GM18870 (cell line): Measurements from ENCODE around the gene GABRR2.
A peak's percentile ranks its signal among the peaks of the same experiment; 100 is the strongest.

Experiments used
- ATAC-seq: cut with Tn5 transposase; IDR thresholded peaks from one replicate; pipeline ENCODE4 v1.9.1; 2021; ENCODE audit warnings: moderate library complexity; ENCODE audit not compliant: unreplicated experiment

Gene GABRR2

GRCh38 chr6:89315249-89315885, at the start of gene GABRR2:
GABRR2 (minus strand) TSS chr6:89315299; CDS start chr6:89315165, 134 bp downstream.
- ATAC-seq = no peak

- ATAC-seq = no peak
Measured at GRCh38 chr6:89364586-89364985, 49.5 kb upstream of the GABRR2 start.

GRCh38 chr6:89361171-89361570, 46.1 kb upstream of the GABRR2 start:
- ATAC-seq = no peak

DNA sequence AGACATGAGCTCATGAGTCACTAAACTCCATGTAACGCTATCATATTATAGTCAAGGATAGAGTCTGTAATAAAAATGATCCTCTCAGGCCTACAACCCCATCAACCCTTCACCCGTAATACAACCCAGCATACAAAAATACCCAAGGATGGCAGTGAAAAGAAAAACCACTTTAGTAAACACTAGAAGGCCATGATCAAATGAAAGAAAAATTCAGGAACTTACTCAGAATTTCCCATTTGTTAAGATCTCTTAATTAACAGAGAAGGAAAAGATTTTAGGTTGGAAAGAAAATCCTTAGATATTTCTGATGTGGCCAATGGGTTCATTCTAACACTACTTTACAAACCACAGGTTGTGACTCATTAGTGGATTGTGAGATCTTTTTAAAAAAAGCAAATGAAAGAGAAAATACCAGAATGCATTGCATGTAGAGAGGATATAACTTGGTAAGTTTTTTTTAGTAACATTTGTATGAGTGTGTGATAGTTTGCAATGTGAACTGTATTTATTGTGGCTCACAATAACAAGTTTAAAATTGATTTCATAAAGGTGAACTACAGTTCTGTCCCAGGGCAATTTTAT, 45.4 kb upstream of the GABRR2 start:
- peak; percentile 58 for ATAC-seq

DNA sequence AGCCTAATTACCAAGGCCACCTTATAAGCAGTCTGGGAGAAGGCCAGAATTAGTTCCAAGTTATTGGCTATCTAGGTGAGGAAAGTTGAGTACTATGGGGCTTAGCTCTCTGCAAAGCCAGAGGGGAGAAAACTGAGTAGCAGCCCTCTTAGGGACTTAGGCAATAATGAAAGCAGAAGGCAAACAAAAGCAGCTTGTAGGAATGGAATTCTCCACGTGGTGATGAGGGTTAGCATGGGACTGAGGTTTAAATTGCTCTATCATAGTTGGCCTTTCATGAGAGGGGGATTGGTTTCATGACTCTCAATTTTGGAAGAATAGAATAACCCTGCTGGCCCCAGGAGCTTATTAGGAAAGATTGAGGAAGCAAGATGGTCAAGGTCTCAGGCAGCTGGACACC, 44.5 kb upstream of the GABRR2 start:
- no peak for ATAC-seq

DNA sequence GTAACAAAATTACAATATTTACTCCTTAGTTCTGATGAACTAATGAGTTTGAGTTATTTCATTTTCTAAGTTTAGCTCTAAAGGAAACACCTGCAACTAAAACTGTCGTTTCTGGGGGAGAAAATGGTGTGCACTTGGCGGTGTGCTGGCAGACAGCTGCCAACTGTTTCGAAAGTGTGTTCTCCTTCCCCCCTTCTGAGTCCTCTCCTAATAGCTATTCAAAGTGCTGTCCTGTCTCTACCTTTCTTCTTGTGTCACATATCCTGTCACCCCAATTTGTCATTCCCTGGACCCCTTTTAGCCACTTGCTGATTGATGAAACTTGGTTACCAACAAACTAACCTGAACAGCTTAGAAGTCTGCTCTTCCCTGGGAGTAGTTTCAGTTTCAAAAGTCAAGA, 42.3 kb upstream of the GABRR2 start:
- peak; percentile 63 for ATAC-seq

DNA sequence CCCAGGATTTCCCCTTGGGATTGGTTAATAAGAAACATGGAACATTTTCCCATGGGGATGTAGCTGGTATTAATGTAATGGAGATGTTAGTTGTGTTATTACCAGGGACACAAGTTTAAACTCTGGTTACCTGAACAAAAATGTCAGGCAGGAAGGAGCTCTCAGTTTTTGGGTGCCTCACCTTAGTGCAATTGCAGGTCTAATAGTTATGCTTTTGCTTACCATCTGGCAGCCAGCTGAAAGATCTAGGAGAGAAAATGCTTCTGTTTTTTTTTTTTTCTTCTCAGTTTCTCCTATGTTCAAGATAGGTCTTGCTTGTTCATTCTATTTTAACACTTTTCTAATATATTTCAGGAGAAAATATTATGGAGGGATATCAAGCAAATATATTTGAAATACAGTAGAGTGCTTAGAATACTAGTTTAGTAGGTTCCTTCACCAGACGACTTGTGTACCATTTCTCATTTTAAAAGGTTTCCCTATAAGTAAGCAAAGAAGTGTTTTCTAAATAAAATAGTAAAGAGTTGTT, 41.6 kb upstream of the GABRR2 start:
- no peak for ATAC-seq

GRCh38 chr6:89355511-89356194, 40.6 kb upstream of the GABRR2 start:
- ATAC-seq = no peak

DNA sequence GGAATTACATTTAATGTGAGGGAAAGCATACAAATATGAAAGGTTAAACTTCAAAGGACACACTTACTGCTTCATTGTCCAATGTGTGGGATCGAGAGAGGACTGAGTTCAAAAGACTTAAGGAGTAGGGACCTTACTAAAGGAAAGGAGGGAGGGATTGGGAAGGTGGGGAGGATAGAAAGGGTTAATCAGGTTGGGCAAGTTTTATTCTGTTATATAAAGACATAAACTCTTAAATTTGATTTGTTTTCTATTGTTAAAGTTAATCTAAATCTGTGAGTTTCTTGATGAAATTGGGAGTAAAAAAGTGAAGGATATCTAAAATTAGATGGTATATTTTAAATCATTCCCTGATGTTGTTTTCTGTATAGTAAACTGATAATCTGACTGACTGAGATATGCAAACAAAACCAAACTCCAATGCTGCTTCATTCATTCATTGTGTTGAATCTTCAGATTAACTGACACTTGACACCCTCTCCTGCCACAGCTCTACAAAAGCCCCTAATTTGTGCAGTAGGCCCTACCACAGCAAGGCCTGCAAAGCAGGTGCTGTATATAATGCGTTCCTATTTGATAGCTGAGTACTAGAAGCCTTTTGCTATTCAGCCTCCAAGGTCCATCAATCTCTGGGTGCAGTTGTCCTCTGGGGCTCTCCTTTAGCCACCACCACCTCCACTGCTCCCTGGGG, 38.7 kb upstream of the GABRR2 start:
- no peak for ATAC-seq

- ATAC-seq = no peak
Measured at GRCh38 chr6:89353118-89353556, 38.0 kb upstream of the GABRR2 start.

DNA sequence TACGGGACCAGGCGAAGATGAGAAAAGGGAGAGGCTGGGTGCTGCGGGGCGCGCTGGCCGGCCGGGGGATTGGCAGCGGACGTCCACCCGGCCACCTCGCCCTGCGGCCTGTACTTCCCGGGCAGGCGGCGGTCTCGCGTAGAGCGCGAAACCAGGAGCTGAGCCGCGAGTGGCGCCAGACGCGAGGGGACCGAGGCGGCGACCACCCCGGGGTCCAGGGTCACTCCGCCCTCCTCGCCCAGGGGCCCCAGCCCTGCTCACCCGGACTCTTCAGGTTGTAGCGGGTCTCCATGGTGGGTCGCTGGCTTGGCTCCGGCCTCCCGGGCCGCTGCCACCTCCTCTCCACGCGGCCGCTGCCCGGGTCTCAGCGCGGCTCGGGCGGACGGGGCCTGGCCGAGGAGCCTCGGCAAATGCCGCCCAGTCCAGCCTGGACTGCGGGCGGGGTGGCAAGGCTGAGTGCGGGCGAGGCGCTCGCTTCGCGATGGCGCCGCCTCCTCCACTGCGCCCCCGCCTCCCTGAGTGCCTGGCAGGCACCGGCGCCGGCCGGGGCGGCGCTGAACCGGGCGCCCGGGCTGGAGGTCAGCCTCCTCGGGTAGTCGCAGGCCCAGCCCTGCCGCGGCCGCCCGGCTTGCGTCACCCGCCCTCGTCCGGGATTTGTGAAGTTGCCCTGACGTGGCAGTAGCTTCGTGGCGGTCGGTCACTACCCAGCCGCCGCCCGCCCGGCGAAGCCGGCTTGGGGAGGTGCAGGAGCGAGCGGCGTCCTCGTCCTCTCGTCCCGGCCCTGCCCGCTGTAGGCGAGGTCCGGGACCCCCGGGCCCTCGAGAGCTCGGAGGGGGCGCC, 37.4 kb upstream of the GABRR2 start, which contains the start of gene UBE2J1:
UBE2J1 (minus strand) TSS at position 445 of the 840 bp plus-strand sequence; CDS start at position 292, 153 bp downstream.
- ATAC-seq = no peak

DNA sequence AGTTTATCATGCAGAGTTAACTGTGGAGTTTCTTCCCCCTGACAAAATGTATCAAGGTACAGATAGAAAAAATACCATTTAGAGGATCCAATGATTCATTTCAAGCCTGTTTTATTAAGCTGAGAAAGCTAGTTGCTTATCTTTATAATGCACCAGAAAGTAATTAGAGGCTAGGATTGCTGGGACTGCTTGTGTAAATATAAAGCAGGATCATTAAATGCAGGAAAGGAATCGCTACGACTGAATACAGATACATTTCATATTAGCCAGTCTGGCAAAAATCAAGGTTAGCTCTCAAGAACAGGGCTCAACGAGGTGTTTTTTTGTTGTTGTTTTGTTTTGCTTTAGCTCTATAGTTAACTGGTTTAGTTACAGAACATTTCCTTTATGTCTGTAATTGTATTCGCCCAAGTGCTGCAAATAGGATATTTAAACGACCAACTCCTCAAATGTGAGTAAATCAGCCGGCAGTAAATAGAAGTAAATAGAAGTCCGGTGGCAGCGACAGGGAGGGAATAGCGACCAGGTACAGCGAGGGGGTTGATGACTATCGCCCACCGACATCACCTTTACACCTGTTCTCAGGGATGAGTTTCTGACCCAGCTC, 36.7 kb upstream of the GABRR2 start:
- ATAC-seq = no peak

- peak; percentile 48 for ATAC-seq
Measured at GRCh38 chr6:89350281-89350966, 35.3 kb upstream of the GABRR2 start.

DNA sequence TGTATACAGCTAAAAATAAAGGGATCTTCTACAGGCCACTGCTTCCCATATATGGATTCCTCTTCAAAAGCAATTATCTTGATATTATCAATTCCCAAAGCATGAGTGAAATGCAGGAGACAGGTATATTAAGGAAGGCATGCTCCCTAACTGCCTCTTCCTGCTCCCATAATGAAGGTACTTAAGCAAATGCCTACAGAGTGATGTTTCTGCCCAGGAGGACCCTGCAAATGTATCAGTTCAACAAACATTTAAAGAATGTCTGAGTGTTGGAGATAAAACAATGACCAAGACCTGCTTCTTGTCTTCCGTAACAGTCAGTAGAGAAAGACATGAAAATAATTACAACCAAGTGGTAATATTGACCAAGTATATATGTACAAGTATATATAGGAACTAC, 33.3 kb upstream of the GABRR2 start:
- ATAC-seq = no peak

GRCh38 chr6:89347825-89348224, 32.7 kb upstream of the GABRR2 start:
- no peak for ATAC-seq

DNA sequence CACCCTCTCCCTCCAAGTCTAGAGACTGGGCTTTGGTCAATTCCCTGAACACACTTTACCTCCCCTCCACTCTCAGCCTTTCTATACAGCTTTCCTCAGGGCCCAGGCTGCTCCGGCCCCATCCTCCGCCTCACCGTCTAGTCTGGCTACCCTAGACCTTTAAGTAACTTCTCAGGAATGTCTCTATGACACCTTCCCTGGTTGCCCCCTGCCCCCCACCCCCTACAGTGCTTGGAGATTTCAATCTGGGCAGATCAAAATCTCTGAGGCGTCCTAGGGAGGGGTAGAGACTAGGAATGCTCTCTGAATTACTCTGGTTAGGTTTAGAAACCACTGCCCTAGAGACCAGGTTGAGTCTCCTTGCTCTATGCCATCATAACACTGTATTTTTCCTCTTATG, 31.3 kb upstream of the GABRR2 start:
- no peak for ATAC-seq

DNA sequence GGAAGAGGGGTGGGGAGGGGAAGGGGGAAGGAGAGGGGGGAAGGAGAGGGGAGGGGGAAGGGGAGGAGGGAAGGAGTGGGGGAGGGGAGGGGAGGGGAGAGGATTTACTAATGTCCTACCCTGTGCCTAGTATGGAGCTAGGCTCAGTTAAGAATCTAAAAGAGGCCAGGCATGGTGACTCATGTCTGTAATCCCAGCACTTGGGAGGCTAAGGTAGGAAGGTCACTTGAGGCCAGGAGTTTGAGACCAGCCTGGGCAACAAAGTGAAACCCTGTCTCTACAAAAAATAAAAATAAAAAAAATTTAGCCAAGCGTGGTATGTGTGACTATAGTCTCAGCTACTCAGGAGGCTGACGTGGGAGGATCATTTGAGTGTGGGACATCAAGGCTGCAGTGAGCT, 24.5 kb upstream of the GABRR2 start:
- no peak for ATAC-seq

DNA sequence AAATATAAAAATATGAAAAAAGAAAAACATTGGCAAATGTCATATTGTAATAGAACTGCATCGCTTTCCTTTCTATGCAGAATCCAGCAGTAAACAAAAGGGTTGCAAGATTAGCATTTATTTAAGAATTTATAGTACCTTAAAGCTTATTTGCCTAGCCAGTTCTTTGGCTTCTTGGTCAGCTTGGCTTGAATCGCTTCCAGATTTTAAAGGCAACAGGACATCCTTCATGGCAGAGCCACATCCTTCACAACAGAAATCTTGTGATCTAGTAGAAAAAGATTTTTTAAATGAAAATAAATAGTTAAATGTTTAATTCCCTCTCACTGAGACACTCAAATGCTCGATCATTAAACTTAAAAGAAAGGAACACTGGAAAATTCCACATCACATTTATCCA, 20.1 kb upstream of the GABRR2 start:
- no peak for ATAC-seq

- ATAC-seq = no peak
Measured at GRCh38 chr6:89330910-89331309, 15.8 kb upstream of the GABRR2 start.
